ENCODE results near the gene SLC16A2.
A peak's percentile ranks its signal among the peaks of the same experiment; 100 is the strongest.

The SLC16A2 gene

DNA sequence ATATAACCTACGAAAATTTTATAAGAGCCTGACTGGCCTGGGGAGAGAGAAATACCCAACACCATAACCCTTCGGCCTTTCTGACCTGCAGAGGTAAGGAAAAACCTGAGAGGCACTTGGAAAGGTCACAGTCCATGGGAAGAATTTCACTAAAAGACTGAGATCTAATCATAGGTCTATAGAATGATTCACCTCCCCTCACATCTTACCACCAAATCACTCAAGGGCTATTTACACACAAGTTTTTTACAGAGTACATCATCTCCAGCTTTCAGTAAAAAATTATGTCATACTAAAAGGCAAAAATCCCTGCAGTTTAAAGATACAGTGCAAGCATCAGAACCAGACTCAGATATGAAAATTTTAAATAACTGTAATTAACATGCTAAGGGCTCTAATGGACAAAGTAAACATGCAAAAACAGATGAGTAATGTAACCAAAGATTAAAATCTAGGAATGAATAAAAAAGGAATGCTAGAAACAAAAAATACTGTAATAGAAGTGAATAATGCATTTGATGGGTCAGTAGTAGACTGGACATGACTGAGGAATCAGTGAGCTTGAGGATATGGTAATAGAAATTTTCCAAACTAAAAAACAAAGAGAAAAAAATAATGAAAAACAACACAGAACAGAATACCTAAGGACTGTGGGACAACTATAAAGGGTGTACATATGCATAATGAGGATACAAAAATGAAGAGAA is 32.1 kb upstream of the SLC16A2 start:
- no peak overlapping the region for H3K27ac Mint-ChIP-seq
- no peak for DNase-seq
- H3K36me3 Mint-ChIP-seq (ENCODE audit: low read depth), result no peaks in the 10 kb centered on the region
- TF ChIP-seq, protein P1, sequence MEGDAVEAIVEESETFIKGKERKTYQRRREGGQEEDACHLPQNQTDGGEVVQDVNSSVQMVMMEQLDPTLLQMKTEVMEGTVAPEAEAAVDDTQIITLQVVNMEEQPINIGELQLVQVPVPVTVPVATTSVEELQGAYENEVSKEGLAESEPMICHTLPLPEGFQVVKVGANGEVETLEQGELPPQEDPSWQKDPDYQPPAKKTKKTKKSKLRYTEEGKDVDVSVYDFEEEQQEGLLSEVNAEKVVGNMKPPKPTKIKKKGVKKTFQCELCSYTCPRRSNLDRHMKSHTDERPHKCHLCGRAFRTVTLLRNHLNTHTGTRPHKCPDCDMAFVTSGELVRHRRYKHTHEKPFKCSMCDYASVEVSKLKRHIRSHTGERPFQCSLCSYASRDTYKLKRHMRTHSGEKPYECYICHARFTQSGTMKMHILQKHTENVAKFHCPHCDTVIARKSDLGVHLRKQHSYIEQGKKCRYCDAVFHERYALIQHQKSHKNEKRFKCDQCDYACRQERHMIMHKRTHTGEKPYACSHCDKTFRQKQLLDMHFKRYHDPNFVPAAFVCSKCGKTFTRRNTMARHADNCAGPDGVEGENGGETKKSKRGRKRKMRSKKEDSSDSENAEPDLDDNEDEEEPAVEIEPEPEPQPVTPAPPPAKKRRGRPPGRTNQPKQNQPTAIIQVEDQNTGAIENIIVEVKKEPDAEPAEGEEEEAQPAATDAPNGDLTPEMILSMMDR (IDR thresholded peaks at IDR 0.05), result no peak
- H3K27me3 Mint-ChIP-seq (ENCODE audit: low read depth, poor library complexity), result peaks cover 15% of the 10 kb centered on the region
- peaks cover 15% of the 10 kb centered on the region for H3K9me3 Mint-ChIP-seq
- no peak overlapping the region for H3K4me3 Mint-ChIP-seq
- H3K4me1 Mint-ChIP-seq, result no peaks in the 10 kb centered on the region

DNA sequence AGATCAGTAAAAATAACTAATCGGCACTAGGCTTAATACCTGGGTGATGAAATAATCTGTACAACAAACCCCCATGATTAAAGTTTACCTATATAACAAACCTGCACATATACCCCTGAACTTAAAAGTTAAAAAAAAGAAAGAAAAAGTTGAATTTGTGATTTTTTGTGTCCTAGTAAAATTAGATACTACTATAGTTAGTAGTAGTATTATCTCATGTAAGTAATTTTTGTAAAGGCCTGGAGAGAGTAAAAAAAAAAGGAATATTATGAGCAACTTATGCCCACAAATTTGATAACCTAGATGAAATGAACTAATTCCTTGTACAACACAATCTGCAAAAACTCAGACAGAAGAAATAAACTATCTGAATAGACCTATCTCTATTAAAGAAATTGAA is 25.7 kb upstream of the SLC16A2 start:
- Mint-ChIP-seq H3K9me3 (peaks cover 7% of the 10 kb centered on the region), H3K27me3 (ENCODE audit: low read depth, poor library complexity) (peaks cover 2% of the 10 kb centered on the region), H3K4me3 (no peak overlapping the region), H3K27ac (no peak overlapping the region), H3K36me3 (ENCODE audit: low read depth) (no peaks in the 10 kb centered on the region), H3K4me1 (no peaks in the 10 kb centered on the region)
- TF ChIP-seq, protein P1 (IDR thresholded peaks at IDR 0.05), result no peak
- no peak for DNase-seq

DNA sequence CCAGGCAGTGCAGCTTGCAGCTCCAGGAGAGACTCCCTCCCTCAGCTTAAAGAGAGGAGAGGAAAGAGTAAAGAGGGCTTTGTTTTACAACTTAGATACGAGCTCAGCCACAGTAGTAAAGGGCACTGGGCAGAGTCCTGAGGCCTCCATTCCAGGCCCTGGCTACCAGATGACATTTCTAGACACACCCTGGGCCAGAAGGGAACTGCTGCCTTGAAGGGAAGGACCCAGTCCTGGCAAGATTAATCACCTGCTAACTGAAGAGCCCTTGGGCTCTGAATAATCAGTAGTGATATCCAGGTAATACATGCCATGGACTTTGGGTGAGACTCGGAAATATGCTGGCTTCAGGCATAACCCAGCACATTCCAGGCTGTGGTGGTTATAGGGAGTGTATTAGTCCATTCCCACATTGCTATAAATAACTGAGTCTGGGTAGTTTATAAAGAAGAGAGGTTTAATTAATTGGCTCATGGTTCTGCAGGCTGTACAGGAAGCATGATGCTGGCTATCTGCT is 15.3 kb upstream of the SLC16A2 start:
- Mint-ChIP-seq H3K4me1 (no peaks in the 10 kb centered on the region), H3K36me3 (ENCODE audit: low read depth) (no peaks in the 10 kb centered on the region), H3K27ac (no peak overlapping the region)

DNA sequence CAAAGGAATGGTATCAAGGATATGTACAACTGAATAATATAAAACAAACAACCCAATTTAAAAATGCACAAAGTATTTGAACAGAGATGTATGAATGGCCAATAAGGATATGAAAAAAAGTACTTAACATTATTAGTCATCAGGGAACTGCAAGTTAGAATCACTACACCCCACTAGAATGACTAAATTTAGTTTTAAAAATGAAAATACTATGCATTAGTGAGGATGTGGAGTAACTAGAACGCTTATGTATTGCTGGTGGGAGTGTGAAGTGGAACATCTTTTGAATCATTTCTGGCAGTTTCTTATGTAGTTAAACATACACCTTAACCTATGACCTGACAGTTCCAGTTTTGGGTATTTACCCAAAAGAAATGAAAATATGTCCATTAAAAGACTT is 13.0 kb upstream of the SLC16A2 start:
- H3K4me1 Mint-ChIP-seq, result no peaks in the 10 kb centered on the region
- H3K27me3 Mint-ChIP-seq (ENCODE audit: low read depth, poor library complexity), result peaks cover 7% of the 10 kb centered on the region
- DNase-seq, result no peak
- H3K9me3 Mint-ChIP-seq, result peaks cover 29% of the 10 kb centered on the region
- no peak overlapping the region for H3K4me3 Mint-ChIP-seq
- no peak overlapping the region for H3K27ac Mint-ChIP-seq
- no peaks in the 10 kb centered on the region for H3K36me3 Mint-ChIP-seq (ENCODE audit: low read depth)
- TF ChIP-seq, protein P1 (IDR thresholded peaks at IDR 0.05), result no peak

More for the DNA sequence above, 15.3 kb upstream of the SLC16A2 start:
- peaks cover 7% of the 10 kb centered on the region for H3K27me3 Mint-ChIP-seq (ENCODE audit: low read depth, poor library complexity)
- H3K4me3 Mint-ChIP-seq, result no peak overlapping the region
- H3K9me3 Mint-ChIP-seq, result peaks cover 14% of the 10 kb centered on the region
- TF ChIP-seq, protein P1 (IDR thresholded peaks at IDR 0.05), result no peak
- DNase-seq, result no peak

DNA sequence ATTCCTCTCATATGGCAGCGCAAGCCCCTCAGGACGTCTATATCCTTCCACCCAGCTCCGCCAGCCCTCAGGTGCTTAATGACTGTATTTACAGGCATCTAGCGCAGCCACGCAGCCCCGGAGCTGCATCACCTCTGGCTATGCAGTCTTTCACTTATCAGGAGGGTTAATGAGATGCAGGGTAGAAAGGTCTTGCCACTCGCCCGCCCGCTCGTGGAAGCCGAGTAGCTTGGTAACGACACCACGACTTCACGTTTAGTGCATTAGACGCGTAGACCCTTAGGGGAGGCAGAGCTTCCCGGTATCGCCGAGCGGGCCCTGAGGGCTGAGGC is 1.5 kb upstream of the SLC16A2 start:
- Mint-ChIP-seq H3K4me1 (peaks cover 31% of the 10 kb centered on the region), H3K9me3 (peaks cover 32% of the 10 kb centered on the region), H3K27me3 (ENCODE audit: low read depth, poor library complexity) (peaks cover 9% of the 10 kb centered on the region), H3K36me3 (ENCODE audit: low read depth) (no peaks in the 10 kb centered on the region), H3K4me3 (peak overlapping the region; percentile 88), H3K27ac (peak overlapping the region; percentile 92)
- no peak for DNase-seq
- TF ChIP-seq, protein P1 (IDR thresholded peaks at IDR 0.05), result no peak
